ENCODE measurements around the gene NKD2. TPM values are rescaled to one million over a fixed set of nuclear protein-coding genes. Genes with fewer than 3 reads are reported as not detected.

NKD2 gene
- total RNA-seq, 2 experiments from 2014 or later = 0.17 to 0.30 TPM

GRCh38 chr5:1039210-1039548, 30.6 kb downstream of the NKD2 start:
- TF ChIP-seq, protein P1, sequence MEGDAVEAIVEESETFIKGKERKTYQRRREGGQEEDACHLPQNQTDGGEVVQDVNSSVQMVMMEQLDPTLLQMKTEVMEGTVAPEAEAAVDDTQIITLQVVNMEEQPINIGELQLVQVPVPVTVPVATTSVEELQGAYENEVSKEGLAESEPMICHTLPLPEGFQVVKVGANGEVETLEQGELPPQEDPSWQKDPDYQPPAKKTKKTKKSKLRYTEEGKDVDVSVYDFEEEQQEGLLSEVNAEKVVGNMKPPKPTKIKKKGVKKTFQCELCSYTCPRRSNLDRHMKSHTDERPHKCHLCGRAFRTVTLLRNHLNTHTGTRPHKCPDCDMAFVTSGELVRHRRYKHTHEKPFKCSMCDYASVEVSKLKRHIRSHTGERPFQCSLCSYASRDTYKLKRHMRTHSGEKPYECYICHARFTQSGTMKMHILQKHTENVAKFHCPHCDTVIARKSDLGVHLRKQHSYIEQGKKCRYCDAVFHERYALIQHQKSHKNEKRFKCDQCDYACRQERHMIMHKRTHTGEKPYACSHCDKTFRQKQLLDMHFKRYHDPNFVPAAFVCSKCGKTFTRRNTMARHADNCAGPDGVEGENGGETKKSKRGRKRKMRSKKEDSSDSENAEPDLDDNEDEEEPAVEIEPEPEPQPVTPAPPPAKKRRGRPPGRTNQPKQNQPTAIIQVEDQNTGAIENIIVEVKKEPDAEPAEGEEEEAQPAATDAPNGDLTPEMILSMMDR (IDR thresholded peaks at IDR 0.05) = no peak
- ATAC-seq (ENCODE audit: poor library complexity) = no peak
- Histone ChIP-seq H3K9me3 (ENCODE audit: control insufficient read depth in 1 of 2, insufficient read depth in 1 of 2, low read length in 2 of 2) (peaks cover 0 to 15% of the 10 kb centered on the region in 2 experiments), H3K27me3 (ENCODE audit: control insufficient read depth in 1 of 2, insufficient read depth in 2 of 2, low read length in 2 of 2) (no peaks in the 10 kb centered on the region), H3K4me1 (ENCODE audit: insufficient read depth, low read length) (no peaks in the 10 kb centered on the region), H3K4me3 (ENCODE audit: low read length) (no peak overlapping the region), H3K27ac (ENCODE audit: low read depth in 1 of 2, low read length in 2 of 2) (no peak overlapping the region), H3K36me3 (ENCODE audit: insufficient read depth, low read length) (no peaks in the 10 kb centered on the region)
- Mint-ChIP-seq H3K4me1 (ENCODE audit: low read depth) (peaks cover 2% of the 10 kb centered on the region), H3K36me3 (ENCODE audit: low read depth) (no peaks in the 10 kb centered on the region), H3K9me3 (no peaks in the 10 kb centered on the region), H3K4me3 (no peak overlapping the region), H3K27me3 (no peaks in the 10 kb centered on the region), H3K27ac (no peak overlapping the region)
- CTCF ChIA-PET = no interaction called here
- no peak for DNase-seq
- POLR2A ChIA-PET = no interaction called here
- intact Hi-C loops (cut with DNase I, micrococcal nuclease) = no loop called here

GRCh38 chr5:1039706-1040260, 31.2 kb downstream of the NKD2 start:
- ChIA-PET CTCF (no interaction called here), POLR2A (no interaction called here)
- TF ChIP-seq, protein P1 (IDR thresholded peaks at IDR 0.05) = no peak
- intact Hi-C loops (cut with DNase I, micrococcal nuclease) = no loop called here
- Mint-ChIP-seq H3K36me3 (ENCODE audit: low read depth) (no peaks in the 10 kb centered on the region), H3K4me1 (ENCODE audit: low read depth) (peaks cover 5% of the 10 kb centered on the region), H3K4me3 (no peak overlapping the region), H3K9me3 (peaks cover under 1% of the 10 kb centered on the region), H3K27me3 (no peaks in the 10 kb centered on the region), H3K27ac (no peak overlapping the region)
- Histone ChIP-seq H3K9me3 (ENCODE audit: control insufficient read depth in 1 of 2, insufficient read depth in 1 of 2, low read length in 2 of 2) (peaks cover 0 to 20% of the 10 kb centered on the region in 2 experiments), H3K27me3 (ENCODE audit: control insufficient read depth in 1 of 2, insufficient read depth in 2 of 2, low read length in 2 of 2) (no peaks in the 10 kb centered on the region), H3K27ac (ENCODE audit: low read depth in 1 of 2, low read length in 2 of 2) (no peak overlapping the region), H3K36me3 (ENCODE audit: insufficient read depth, low read length) (no peaks in the 10 kb centered on the region), H3K4me1 (ENCODE audit: insufficient read depth, low read length) (no peaks in the 10 kb centered on the region), H3K4me3 (ENCODE audit: low read length) (no peak overlapping the region)
- DNase-seq (peak in 1 of 14 experiments; percentile 1), ATAC-seq (ENCODE audit: poor library complexity) (no peak)

DNA sequence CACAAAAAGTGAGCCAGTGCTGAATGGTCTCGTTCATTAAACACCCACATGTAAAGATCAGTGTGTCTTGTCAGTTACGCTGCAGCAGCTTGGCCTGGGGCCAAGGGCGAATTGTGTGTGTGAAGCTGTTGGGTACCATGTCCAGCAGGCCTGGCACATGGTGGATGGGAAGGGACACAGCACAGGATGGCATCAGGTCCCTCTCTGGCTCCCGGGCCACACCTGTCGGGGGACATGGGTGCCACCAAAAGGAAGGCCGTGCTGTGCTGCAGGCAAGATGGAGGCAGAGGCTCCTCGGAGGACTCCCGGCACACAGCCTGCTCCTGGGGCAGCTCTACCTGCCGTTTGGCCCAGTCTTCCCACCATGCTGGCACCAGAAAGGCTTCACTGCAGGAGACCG, 32.0 kb downstream of the NKD2 start:
- no peak overlapping the region for H3K4me3 ChIP-seq (ENCODE audit: low read length)
- intact Hi-C loops (cut with DNase I, micrococcal nuclease) = no loop called here
- H3K4me3 Mint-ChIP-seq = no peak overlapping the region

More for the DNA sequence above, 32.0 kb downstream of the NKD2 start:
- H3K27me3 ChIP-seq (ENCODE audit: control insufficient read depth in 1 of 2, insufficient read depth in 2 of 2, low read length in 2 of 2) = no peaks in the 10 kb centered on the region
- no peaks in the 10 kb centered on the region for H3K4me1 ChIP-seq (ENCODE audit: insufficient read depth, low read length)
- TF ChIP-seq, protein P1 (IDR thresholded peaks at IDR 0.05) = no peak
- H3K9me3 Mint-ChIP-seq = peaks cover 5% of the 10 kb centered on the region
- ATAC-seq (ENCODE audit: poor library complexity) = no peak
- DNase-seq = peak in 1 of 14 experiments; percentile 2
- ChIA-PET POLR2A (no interaction called here), CTCF (no interaction called here)
- no peaks in the 10 kb centered on the region for H3K36me3 ChIP-seq (ENCODE audit: insufficient read depth, low read length)
- no peak overlapping the region for H3K27ac ChIP-seq (ENCODE audit: low read depth in 1 of 2, low read length in 2 of 2)
- peaks cover 5% of the 10 kb centered on the region for H3K4me1 Mint-ChIP-seq (ENCODE audit: low read depth)
- H3K27ac Mint-ChIP-seq = no peak overlapping the region
- H3K9me3 ChIP-seq (ENCODE audit: control insufficient read depth in 1 of 2, insufficient read depth in 1 of 2, low read length in 2 of 2) = peaks cover 0 to 22% of the 10 kb centered on the region in 2 experiments
- H3K27me3 Mint-ChIP-seq = no peaks in the 10 kb centered on the region
- H3K36me3 Mint-ChIP-seq (ENCODE audit: low read depth) = no peaks in the 10 kb centered on the region

Data from CD4-positive, alpha-beta T cell (primary cell).